Measurements from ENCODE around the gene PTER. TPM values are rescaled to one million over a fixed set of nuclear protein-coding genes. Genes with fewer than 3 reads are reported as not detected.

Gene PTER
- total RNA-seq = 1 to 10 TPM; 8.2 to 9.7 TPM
- polyA plus RNA-seq (2013, experiment 1 of 2) = 16.8 TPM
- polyA plus RNA-seq (2013, experiment 2 of 2) = 13.7 TPM
- total RNA-seq = 7.6 to 64.5 (median 34.7) reads per million in 172 experiments

GRCh38 chr10:16436758-16437539 is at the start of gene PTER:
Gene PTER, plus strand, starts transcription at chr10:16437010. Its CDS starts 47,375 bp downstream, at chr10:16484385.
- H3K36me3 Mint-ChIP-seq (ENCODE audit: low read depth) = peaks cover 41% of the 10 kb centered on the region
- POLR2A ChIA-PET = interaction anchor here (0.6 to 1.7 kb wide), 8 partner anchors 9 to 1207 kb away, joined by 3 to 22 read pairs (median 3); partner anchors contain the start of genes MINDY3, RSU1 and STAM
- H3K4me3 ChIP-seq (ENCODE audit: low read length) = peak within 1 kb of the TSS; percentile 68

GRCh38 chr10:16392531-16393069 is 44.2 kb upstream of the PTER start:
- Histone ChIP-seq H3K27me3 (ENCODE audit: control insufficient read depth in 1 of 2, insufficient read depth in 2 of 2, low read length in 2 of 2) (no peaks in the 10 kb centered on the region), H3K4me1 (ENCODE audit: insufficient read depth, low read length) (no peaks in the 10 kb centered on the region), H3K4me3 (ENCODE audit: low read length) (no peak overlapping the region), H3K27ac (ENCODE audit: low read depth in 1 of 2, low read length in 2 of 2) (no peak overlapping the region), H3K9me3 (ENCODE audit: control insufficient read depth in 1 of 2, insufficient read depth in 1 of 2, low read length in 2 of 2) (no peaks in the 10 kb centered on the region), H3K36me3 (ENCODE audit: insufficient read depth, low read length) (no peaks in the 10 kb centered on the region)
- H3K27me3 Mint-ChIP-seq = peaks cover 21% of the 10 kb centered on the region
- no peaks in the 10 kb centered on the region for H3K9me3 Mint-ChIP-seq
- ATAC-seq (ENCODE audit: poor library complexity) (no peak), DNase-seq (no peak)
- TF ChIP-seq CTCF (IDR thresholded peaks at IDR 0.05) = no peak
- H3K36me3 Mint-ChIP-seq (ENCODE audit: low read depth) = no peaks in the 10 kb centered on the region
- intact Hi-C loops (cut with DNase I, micrococcal nuclease) = no loop called here
- POLR2A ChIA-PET = no interaction called here
- no peak overlapping the region for H3K27ac Mint-ChIP-seq
- H3K4me1 Mint-ChIP-seq (ENCODE audit: low read depth) = no peaks in the 10 kb centered on the region
- no peak overlapping the region for H3K4me3 Mint-ChIP-seq
- CTCF ChIA-PET = interaction anchor here (1.0 kb wide), 1 partner anchor 16 kb away, joined by 3 read pairs; no protein-coding TSS in a partner anchor

More at GRCh38 chr10:16436758-16437539, at the start of gene PTER:
- H3K4me1 Mint-ChIP-seq (ENCODE audit: low read depth) = peaks cover 47% of the 10 kb centered on the region
- CTCF ChIA-PET = interaction anchor here (1.0 kb wide), 1 partner anchor 12 kb away, joined by 6 read pairs; no protein-coding TSS in a partner anchor
- ATAC-seq (ENCODE audit: poor library complexity) (peak; percentile 98), DNase-seq (peak; percentile 95 to 99 (median 97))
- no peaks in the 10 kb centered on the region for H3K9me3 ChIP-seq (ENCODE audit: control insufficient read depth in 1 of 2, insufficient read depth in 1 of 2, low read length in 2 of 2)
- H3K27ac ChIP-seq (ENCODE audit: low read depth in 1 of 2, low read length in 2 of 2) = peak within 1 kb of the TSS; percentile 57 to 81
- H3K9me3 Mint-ChIP-seq = no peaks in the 10 kb centered on the region
- peaks cover 2% of the 10 kb centered on the region for H3K36me3 ChIP-seq (ENCODE audit: insufficient read depth, low read length)
- intact Hi-C loops (cut with DNase I, micrococcal nuclease) = loop anchor here (1.0 to 10.0 kb wide), 6 partner anchors 380 to 1272 kb away; partner anchors contain the start of genes RSU1 (in 2 of the 2), MINDY3 (in 1 of the 2) and NMT2 (in 1 of the 2)
- peak within 1 kb of the TSS; percentile 91 for H3K4me3 Mint-ChIP-seq
- no peaks in the 10 kb centered on the region for H3K27me3 ChIP-seq (ENCODE audit: control insufficient read depth in 1 of 2, insufficient read depth in 2 of 2, low read length in 2 of 2)
- no peak for TF ChIP-seq CTCF (IDR thresholded peaks at IDR 0.05)
- no peaks in the 10 kb centered on the region for H3K27me3 Mint-ChIP-seq
- peak within 1 kb of the TSS; percentile 80 for H3K27ac Mint-ChIP-seq
- H3K4me1 ChIP-seq (ENCODE audit: insufficient read depth, low read length) = peaks cover 47% of the 10 kb centered on the region

- H3K27me3 ChIP-seq (ENCODE audit: control insufficient read depth in 1 of 2, insufficient read depth in 2 of 2, low read length in 2 of 2) = no peaks in the 10 kb centered on the region
- H3K27ac ChIP-seq (ENCODE audit: low read depth in 1 of 2, low read length in 2 of 2) = no peak overlapping the region
- POLR2A ChIA-PET = no interaction called here
- Mint-ChIP-seq H3K4me3 (no peak overlapping the region), H3K36me3 (ENCODE audit: low read depth) (no peaks in the 10 kb centered on the region), H3K4me1 (ENCODE audit: low read depth) (no peaks in the 10 kb centered on the region), H3K27ac (no peak overlapping the region), H3K9me3 (no peaks in the 10 kb centered on the region), H3K27me3 (peaks cover 21% of the 10 kb centered on the region)
- no peaks in the 10 kb centered on the region for H3K4me1 ChIP-seq (ENCODE audit: insufficient read depth, low read length)
- no peak for DNase-seq
- H3K9me3 ChIP-seq (ENCODE audit: control insufficient read depth in 1 of 2, insufficient read depth in 1 of 2, low read length in 2 of 2) = no peaks in the 10 kb centered on the region
- CTCF ChIA-PET = interaction anchor here (1.0 kb wide), 1 partner anchor 15 kb away, joined by 3 read pairs; no protein-coding TSS in a partner anchor
- intact Hi-C loops (cut with DNase I, micrococcal nuclease) = no loop called here
- no peak for ATAC-seq (ENCODE audit: poor library complexity)
- no peak for TF ChIP-seq CTCF (IDR thresholded peaks at IDR 0.05)
- H3K4me3 ChIP-seq (ENCODE audit: low read length) = no peak overlapping the region
- H3K36me3 ChIP-seq (ENCODE audit: insufficient read depth, low read length) = no peaks in the 10 kb centered on the region
Observed at GRCh38 chr10:16393271-16393858, 43.4 kb upstream of the PTER start.

All from CD4-positive, alpha-beta T cell (primary cell).